ENCODE data around the gene COL26A1.

COL26A1 gene

DNA sequence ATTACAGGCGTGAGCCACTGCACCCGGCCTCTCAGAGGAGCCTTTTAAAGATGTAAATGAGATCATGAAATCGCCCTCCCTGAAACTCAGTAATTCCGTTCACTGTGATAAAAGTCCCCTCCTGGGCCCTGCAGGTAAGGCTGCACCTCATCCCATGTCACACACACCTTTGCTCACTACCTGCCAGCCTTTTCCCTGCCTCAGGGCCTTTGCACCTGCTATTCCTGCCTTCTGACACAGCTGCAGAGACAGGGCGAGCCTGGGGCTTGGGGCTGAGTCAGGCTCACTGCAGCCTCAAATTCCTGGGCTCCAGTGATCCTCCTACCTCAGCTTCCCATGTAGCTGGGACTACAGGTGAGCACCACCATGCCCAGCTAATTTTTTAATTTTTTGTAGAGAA, 147.6 kb downstream of the COL26A1 start:
- H3K9me3 Mint-ChIP-seq (ENCODE audit: low read depth): no peaks in the 10 kb centered on the region
- H3K36me3 Mint-ChIP-seq: no peaks in the 10 kb centered on the region
- H3K27ac Mint-ChIP-seq: no peak overlapping the region
- peaks cover 7% of the 10 kb centered on the region for H3K4me1 Mint-ChIP-seq (ENCODE audit: low read depth)
- peaks cover 6% of the 10 kb centered on the region for H3K27me3 Mint-ChIP-seq
- no peak overlapping the region for H3K4me3 Mint-ChIP-seq

DNA sequence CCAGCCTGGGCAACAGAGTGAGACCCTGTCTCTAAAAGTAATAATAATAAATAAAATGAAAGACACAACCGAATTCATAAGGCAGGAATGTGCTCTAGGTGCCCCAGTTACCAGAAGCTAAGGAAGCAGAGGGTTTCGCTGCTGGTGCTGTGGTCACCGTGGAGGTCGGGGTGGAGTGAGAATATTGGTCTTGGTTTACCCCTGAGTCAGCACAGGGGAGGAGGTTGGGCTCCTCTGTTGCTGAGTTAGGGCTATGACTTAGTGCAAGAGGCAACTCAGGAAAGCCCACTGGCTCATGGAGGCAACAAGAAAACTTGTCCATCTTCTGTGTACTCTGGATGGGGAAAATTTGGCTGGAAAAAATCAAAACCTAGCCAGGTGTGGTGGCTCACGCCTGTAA, 149.3 kb downstream of the COL26A1 start:
- H3K36me3 Mint-ChIP-seq: no peaks in the 10 kb centered on the region
- H3K9me3 Mint-ChIP-seq (ENCODE audit: low read depth): no peaks in the 10 kb centered on the region
- no peak overlapping the region for H3K27ac Mint-ChIP-seq
- no peak overlapping the region for H3K4me3 Mint-ChIP-seq
- peaks cover 7% of the 10 kb centered on the region for H3K4me1 Mint-ChIP-seq (ENCODE audit: low read depth)
- peaks cover 6% of the 10 kb centered on the region for H3K27me3 Mint-ChIP-seq

DNA sequence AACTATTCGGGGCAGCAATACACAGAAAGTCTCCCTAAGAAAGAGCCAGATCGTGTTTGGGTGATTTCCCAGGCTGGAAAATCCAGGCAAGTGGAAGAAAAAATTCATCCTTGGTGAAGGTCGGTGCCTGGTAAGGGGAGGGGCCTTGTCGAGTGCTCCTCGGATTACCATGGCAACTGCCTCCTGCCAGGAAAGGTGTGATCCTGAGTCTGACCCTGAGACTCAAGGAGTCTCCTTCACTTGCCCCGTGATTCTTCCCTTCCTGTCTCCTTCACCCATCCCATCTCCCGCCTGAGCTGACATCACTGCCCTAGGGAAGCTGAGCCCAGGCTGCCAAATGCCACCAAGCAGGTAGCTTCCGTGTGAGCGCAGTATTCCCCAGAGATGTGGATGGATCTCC, 154.2 kb downstream of the COL26A1 start:
- no peak overlapping the region for H3K27ac Mint-ChIP-seq
- no peaks in the 10 kb centered on the region for H3K27me3 Mint-ChIP-seq
- no peaks in the 10 kb centered on the region for H3K4me1 Mint-ChIP-seq (ENCODE audit: low read depth)
- H3K9me3 Mint-ChIP-seq (ENCODE audit: low read depth): peaks cover 4% of the 10 kb centered on the region
- H3K4me3 Mint-ChIP-seq: no peak overlapping the region
- no peaks in the 10 kb centered on the region for H3K36me3 Mint-ChIP-seq

DNA sequence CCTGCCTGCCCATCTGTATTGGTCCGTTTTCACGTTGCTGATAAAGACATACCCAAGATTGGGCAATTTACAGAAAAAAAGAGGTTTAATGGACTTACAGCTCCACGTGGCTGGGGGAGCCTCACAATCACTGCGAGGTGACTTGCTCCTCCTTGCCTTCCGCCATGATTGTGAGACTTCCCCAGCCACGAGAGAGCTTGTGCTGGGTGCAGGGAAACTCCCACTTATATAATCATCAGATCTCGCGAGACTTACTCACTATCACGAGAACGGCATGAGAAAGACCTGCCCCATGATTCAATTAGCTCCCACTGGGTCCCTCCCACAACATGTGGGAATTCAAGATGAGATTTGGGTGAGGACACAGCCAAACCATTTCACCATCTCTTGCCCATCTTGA, 154.6 kb downstream of the COL26A1 start:
- no peaks in the 10 kb centered on the region for H3K4me1 Mint-ChIP-seq (ENCODE audit: low read depth)
- no peak overlapping the region for H3K4me3 Mint-ChIP-seq
- H3K27me3 Mint-ChIP-seq: no peaks in the 10 kb centered on the region
- no peak overlapping the region for H3K27ac Mint-ChIP-seq
- no peaks in the 10 kb centered on the region for H3K36me3 Mint-ChIP-seq
- peaks cover 4% of the 10 kb centered on the region for H3K9me3 Mint-ChIP-seq (ENCODE audit: low read depth)

DNA sequence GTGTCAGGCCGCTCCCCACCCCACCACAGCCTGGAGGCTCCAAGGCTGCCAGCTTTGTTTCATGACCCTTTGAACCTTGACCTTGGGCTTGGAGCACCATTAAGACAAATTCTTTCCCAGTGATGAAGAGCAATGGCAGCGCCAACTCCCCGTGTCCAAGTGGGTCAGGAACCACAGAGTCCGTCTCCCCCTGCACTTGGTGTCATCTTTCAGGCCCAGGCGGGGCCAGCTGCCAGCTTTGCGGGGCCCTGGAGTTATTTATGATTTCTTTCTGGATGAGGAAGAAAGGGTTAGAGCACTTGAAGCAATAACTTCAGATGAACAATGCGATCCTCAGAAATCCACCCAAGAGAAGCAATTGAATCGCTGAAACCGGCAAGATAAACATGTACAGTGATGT, 155.7 kb downstream of the COL26A1 start:
- Mint-ChIP-seq H3K4me3 (no peak overlapping the region), H3K27me3 (no peaks in the 10 kb centered on the region), H3K36me3 (no peaks in the 10 kb centered on the region), H3K9me3 (ENCODE audit: low read depth) (peaks cover 4% of the 10 kb centered on the region), H3K4me1 (ENCODE audit: low read depth) (no peaks in the 10 kb centered on the region), H3K27ac (no peak overlapping the region)

DNA sequence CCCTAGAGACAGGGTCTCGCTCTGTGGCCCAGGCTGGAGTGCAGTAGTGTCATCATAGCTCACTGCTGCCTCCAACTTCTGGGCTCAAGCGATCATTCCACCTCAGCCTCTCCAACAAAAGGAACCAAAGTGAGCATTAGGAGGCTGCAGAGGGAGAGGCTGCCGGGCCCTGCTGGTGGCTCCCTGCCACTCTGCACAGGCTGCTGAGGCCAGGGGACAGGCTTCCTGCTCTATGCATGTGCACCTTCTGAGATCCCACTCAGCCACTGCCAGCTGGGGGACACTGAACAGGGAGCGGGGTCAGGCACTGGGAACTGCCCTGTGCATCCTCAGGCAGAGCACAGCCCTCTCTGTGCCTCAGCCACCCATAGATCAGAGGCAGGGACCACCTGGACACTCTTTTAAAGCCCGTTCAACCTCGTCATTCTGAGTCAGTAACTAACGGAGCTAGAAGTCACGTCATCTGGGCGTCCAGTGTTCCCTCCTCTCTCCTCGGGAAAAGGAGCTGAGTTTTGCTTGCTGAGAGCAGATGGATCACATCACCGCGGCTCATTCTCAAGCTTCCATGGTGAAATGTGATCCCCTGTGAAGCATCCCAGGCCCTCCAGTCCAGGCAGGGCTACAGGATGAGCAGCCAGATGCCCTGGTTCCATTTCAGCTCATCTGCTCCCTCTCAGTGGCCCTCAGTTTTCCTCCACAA, 156.8 kb downstream of the COL26A1 start:
- no peaks in the 10 kb centered on the region for H3K36me3 Mint-ChIP-seq
- no peaks in the 10 kb centered on the region for H3K4me1 Mint-ChIP-seq (ENCODE audit: low read depth)
- H3K9me3 Mint-ChIP-seq (ENCODE audit: low read depth): peaks cover 6% of the 10 kb centered on the region
- no peak overlapping the region for H3K27ac Mint-ChIP-seq
- H3K27me3 Mint-ChIP-seq: no peaks in the 10 kb centered on the region
- H3K4me3 Mint-ChIP-seq: no peak overlapping the region

DNA sequence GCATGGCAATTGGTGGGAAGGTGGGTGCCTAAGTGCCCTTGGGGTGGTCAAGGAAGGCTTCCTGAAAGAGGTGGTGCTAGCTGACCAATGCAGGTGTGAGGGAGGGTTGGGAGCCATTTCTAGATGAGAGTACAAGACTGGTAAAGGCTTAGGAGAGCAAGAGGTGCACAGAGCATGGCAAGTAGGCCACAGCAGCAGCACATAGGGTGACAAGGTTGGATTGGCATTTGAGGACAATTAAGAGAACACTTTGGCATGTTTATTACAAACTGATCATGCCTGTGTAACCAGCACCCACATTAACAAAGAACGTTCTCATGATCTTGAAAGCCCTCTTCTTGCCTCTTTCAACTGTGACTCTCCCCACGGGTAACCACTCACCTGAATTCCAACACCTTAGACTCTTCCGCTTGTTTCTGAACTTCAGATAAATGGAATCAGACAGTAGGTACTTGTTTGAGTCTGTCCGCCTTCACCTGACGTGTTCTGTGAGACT, 158.8 kb downstream of the COL26A1 start:
- H3K9me3 Mint-ChIP-seq (ENCODE audit: low read depth): peaks cover 8% of the 10 kb centered on the region
- H3K36me3 Mint-ChIP-seq: no peaks in the 10 kb centered on the region
- H3K4me3 Mint-ChIP-seq: no peak overlapping the region
- no peak overlapping the region for H3K27ac Mint-ChIP-seq
- H3K27me3 Mint-ChIP-seq: no peaks in the 10 kb centered on the region
- no peaks in the 10 kb centered on the region for H3K4me1 Mint-ChIP-seq (ENCODE audit: low read depth)

DNA sequence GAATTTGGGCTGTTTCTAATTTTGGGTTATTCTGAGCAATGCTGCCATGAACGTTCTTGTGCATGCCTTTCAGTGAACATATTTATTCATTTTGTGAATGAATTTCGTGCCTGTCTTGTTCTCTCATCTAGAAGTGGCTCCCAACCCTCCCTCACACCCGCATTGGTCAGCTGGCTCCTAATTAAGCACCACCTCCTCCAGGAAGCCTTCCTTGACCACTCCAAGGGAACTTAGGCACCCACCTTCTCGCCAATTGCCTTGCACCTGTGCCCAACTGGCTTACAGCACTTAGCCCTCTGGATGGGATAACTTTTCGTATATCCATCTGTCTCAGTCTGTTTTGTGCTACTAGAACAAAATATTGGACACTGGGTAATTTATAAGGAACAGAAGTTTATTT, 159.3 kb downstream of the COL26A1 start:
- H3K36me3 Mint-ChIP-seq: no peaks in the 10 kb centered on the region
- H3K4me1 Mint-ChIP-seq (ENCODE audit: low read depth): no peaks in the 10 kb centered on the region
- H3K4me3 Mint-ChIP-seq: no peak overlapping the region
- H3K27me3 Mint-ChIP-seq: no peaks in the 10 kb centered on the region
- peaks cover 8% of the 10 kb centered on the region for H3K9me3 Mint-ChIP-seq (ENCODE audit: low read depth)
- H3K27ac Mint-ChIP-seq: no peak overlapping the region

DNA sequence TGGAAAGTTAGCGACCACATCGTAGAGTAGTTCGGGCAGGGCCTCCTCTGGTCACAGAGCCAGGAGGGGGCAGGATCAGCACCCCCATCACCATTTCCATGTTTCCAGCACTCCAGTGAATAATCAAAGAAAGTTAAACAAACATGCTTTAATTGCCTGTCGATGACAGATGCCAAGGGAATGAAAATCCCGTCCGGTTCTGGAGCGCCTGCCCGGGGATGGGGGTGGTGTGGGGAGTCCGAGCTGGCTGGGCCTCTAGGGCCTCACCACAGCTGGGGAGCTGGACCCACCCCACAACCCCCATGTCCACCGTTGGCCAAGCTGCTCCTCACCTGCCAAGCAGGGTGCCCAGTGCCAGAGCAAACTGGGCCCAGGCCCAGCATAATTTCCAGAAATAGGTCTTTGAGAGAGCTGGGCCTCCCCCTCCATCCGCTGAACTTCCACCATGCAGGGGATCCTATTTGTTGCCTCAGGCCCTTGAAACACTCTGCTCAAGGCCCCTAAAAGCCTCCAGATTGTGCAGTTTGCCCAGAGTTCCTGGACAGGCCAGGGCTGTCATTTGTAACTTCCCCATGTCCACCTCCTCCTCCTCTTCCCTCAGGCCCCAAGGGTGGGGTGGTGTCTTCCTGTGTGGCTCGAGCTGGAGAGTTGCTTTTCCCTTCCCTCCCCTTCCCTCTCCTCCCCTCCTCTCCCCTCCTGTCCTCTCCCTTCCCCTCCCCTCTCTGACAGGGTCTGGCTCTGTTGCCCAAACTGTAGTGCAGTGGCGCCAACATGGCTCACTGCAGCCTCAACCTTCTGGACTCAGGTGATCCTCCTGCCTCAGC, 165.4 kb downstream of the COL26A1 start:
- H3K36me3 Mint-ChIP-seq: peaks cover 3% of the 10 kb centered on the region
- peaks cover 4% of the 10 kb centered on the region for H3K9me3 Mint-ChIP-seq (ENCODE audit: low read depth)
- H3K4me1 Mint-ChIP-seq (ENCODE audit: low read depth): no peaks in the 10 kb centered on the region
- H3K4me3 Mint-ChIP-seq: no peak overlapping the region
- no peaks in the 10 kb centered on the region for H3K27me3 Mint-ChIP-seq
- H3K27ac Mint-ChIP-seq: no peak overlapping the region

DNA sequence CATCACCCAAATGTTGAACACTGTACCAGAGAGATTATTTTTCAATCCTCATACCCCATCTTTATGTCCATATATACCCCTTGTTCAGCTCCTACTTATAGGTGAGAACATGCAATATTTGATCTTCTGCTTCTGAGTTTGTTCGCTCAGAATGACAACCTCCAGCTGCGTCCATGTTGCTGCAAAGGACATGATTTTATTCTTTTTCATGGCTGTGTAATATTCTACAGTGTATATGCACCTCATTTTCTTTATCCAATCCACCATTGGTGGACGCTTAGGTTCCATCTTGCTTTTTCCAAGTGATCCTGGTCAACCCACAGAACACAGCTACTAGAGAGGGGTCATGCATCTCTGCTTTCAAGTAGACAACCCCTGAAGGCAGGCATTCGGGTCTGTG, 166.9 kb downstream of the COL26A1 start:
- Mint-ChIP-seq H3K4me3 (no peak overlapping the region), H3K36me3 (peaks cover 3% of the 10 kb centered on the region), H3K9me3 (ENCODE audit: low read depth) (peaks cover 1% of the 10 kb centered on the region), H3K27me3 (no peaks in the 10 kb centered on the region), H3K4me1 (ENCODE audit: low read depth) (no peaks in the 10 kb centered on the region), H3K27ac (no peak overlapping the region)

DNA sequence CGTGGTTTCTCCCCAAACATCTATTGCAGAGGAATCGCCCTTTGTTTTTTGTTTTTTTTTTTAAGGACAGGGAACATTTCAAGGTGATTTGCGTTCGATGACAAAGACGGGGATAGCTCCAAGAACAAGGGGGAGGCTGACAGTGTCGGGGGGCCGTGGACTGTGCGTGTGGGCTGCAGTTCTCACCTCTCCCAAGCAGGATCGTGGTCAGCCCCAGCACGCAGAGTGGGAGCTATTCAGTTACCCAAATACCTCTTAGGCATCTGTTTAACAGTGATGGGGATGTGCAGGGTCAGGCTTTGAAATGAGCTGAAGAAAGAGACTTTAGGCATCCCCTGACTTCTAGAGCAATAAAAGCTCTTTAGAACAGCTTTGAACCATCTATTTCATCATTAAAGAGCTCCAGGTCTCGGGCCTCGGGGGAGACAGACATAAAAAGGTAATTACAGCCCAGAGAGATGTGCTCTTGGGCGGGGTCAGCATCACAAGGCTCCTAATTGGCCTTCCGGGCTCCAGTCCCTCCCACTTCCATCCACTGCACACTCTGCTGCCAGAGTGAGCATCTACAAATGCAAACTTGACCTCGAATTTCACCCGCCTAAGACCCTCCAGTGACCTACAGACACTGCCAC, 169.2 kb downstream of the COL26A1 start:
- H3K9me3 Mint-ChIP-seq (ENCODE audit: low read depth): no peaks in the 10 kb centered on the region
- no peak overlapping the region for H3K27ac Mint-ChIP-seq
- H3K4me1 Mint-ChIP-seq (ENCODE audit: low read depth): no peaks in the 10 kb centered on the region
- H3K36me3 Mint-ChIP-seq: peaks cover 3% of the 10 kb centered on the region
- no peaks in the 10 kb centered on the region for H3K27me3 Mint-ChIP-seq
- no peak overlapping the region for H3K4me3 Mint-ChIP-seq

DNA sequence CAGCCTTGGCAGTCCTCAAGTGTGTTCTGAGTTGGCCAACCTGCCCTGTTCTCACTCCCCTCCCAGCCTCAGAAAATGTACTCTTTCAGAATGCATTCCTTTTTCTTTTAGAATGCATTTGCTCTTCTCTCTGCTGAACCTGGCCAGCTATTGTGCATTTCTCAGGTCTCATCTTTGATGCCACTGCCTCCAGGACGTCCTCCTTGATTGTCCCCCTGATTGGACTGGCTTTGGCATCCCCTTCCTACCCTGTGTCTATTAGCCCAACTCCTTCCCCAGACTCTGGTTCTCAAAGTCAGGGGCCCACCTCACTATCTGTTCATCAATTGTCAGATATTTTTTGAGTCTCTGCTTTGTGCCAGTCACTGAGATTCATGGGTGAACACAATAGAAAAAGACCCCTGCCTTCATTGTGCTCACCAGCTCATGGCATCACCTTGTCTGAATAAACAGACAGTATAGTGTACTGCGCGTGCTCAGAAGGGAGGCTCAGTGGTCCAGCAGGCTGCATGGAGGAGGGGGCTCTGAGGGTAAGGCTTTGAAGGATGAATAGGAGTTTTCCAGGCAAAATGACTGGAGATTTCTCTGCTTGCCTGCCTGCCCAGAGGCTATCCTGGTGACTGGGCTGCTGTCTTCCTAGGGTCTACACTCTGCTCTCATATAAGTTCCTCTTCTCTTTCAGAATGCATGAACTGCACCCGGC, 169.9 kb downstream of the COL26A1 start:
- no peak overlapping the region for H3K4me3 Mint-ChIP-seq
- no peaks in the 10 kb centered on the region for H3K4me1 Mint-ChIP-seq (ENCODE audit: low read depth)
- no peaks in the 10 kb centered on the region for H3K9me3 Mint-ChIP-seq (ENCODE audit: low read depth)
- H3K36me3 Mint-ChIP-seq: peaks cover 3% of the 10 kb centered on the region
- H3K27ac Mint-ChIP-seq: no peak overlapping the region
- H3K27me3 Mint-ChIP-seq: no peaks in the 10 kb centered on the region

DNA sequence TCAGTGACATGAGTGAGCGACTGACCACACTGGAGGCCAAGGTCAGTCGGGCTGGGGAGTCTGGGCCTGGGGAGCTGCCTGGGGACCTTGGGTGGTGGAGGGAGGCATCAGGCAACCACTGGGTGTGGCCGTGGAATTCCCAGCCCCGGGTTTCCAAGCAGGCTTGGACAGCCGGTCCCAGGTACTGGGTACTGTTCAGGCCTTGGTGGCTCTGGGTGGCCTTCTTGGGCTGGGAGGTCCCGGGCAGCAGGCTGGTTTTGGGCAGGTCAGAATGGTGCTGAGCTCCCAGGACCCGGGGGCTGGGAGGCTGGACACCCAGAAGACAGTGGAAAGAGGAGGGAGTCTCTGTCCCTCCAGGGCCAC, 170.4 kb downstream of the COL26A1 start:
- H3K9me3 Mint-ChIP-seq (ENCODE audit: low read depth): no peaks in the 10 kb centered on the region
- no peaks in the 10 kb centered on the region for H3K4me1 Mint-ChIP-seq (ENCODE audit: low read depth)
- no peaks in the 10 kb centered on the region for H3K27me3 Mint-ChIP-seq
- H3K27ac Mint-ChIP-seq: no peak overlapping the region
- peaks cover 3% of the 10 kb centered on the region for H3K36me3 Mint-ChIP-seq
- no peak overlapping the region for H3K4me3 Mint-ChIP-seq

DNA sequence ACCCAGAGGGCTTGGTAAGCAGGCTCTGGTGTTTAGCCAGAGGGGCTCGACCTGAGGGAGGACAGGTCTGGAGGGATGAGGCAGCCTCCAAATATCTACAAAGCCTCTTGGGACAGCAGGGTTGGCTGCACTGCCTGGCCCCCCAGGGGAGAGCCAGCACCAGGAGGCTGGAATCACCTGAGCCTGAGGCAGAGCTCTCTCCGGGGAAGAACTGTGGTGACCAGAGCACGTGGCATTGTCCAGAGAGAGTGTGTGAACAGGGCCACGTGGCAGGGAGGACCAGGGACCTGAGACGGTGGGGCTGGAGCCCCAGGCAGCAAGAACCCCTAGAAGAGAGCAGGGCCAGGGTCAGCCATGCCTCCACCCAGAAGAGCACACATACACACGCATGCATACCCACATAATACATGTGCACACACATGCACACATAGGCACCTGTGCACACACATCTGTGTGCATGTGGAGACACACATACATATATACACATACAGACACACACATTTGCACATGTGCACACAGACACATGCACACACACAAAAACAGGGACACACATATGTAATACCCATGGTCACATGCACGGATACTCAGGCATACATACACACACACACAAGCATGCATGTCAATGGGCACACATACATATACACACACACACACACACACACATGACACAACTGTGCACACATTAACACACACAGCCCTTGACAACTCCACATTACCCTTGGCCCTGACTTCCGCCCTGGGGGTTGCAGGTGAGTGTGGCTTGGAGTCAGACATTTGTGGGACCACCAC, 171.5 kb downstream of the COL26A1 start:
- H3K4me1 Mint-ChIP-seq (ENCODE audit: low read depth): no peaks in the 10 kb centered on the region
- no peak overlapping the region for H3K4me3 Mint-ChIP-seq
- no peaks in the 10 kb centered on the region for H3K27me3 Mint-ChIP-seq
- no peak overlapping the region for H3K27ac Mint-ChIP-seq
- peaks cover 3% of the 10 kb centered on the region for H3K36me3 Mint-ChIP-seq
- H3K9me3 Mint-ChIP-seq (ENCODE audit: low read depth): no peaks in the 10 kb centered on the region
